HEK293T (cell line): Measurements from ENCODE around the gene ALOX15.

Source experiments
- ARNT ChIP-seq: fragments of 450-650 bp; IDR thresholded peaks from 2 replicates; pipeline ENCODE4 v1.6.1; 2017; ENCODE audit warnings: mild to moderate bottlenecking
- BHLHE40 ChIP-seq: fragments of 450-650 bp; IDR thresholded peaks from 2 replicates; pipeline ENCODE4 v1.6.1; 2016; ENCODE audit warnings: mild to moderate bottlenecking, moderate library complexity, borderline replicate concordance
- ELF4 ChIP-seq: fragments of 450-650 bp; IDR thresholded peaks from 2 replicates; pipeline ENCODE4 v1.6.1; 2017; ENCODE audit warnings: antibody characterized with exemption
- FOXK2 ChIP-seq: fragments of 450-650 bp; IDR thresholded peaks from 2 replicates; pipeline ENCODE4 v1.6.1; 2016; ENCODE audit warnings: mild to moderate bottlenecking
- FOXM1 ChIP-seq: fragments of 450-650 bp; IDR thresholded peaks from 2 replicates; pipeline ENCODE4 v1.6.1; 2017; ENCODE audit warnings: mild to moderate bottlenecking, borderline replicate concordance
- L3MBTL2 ChIP-seq: fragments of 450-650 bp; conservative IDR thresholded peaks from 2 replicates; pipeline ENCODE4 v1.6.1; 2016; ENCODE audit warnings: mild to moderate bottlenecking
- LEF1 ChIP-seq: fragments of 450-650 bp; IDR thresholded peaks from 2 replicates; pipeline ENCODE4 v1.6.1; 2017; ENCODE audit warnings: mild to moderate bottlenecking, borderline replicate concordance
- SP1 ChIP-seq: fragments of 450-650 bp; IDR thresholded peaks from 2 replicates; pipeline ENCODE4 v1.6.1; 2017
- SUZ12 ChIP-seq: fragments of 450-650 bp; IDR thresholded peaks from 2 replicates; pipeline ENCODE4 v1.6.1; 2016; ENCODE audit warnings: mild to moderate bottlenecking
- TARDBP ChIP-seq: fragments of 450-650 bp; IDR thresholded peaks from 2 replicates; pipeline ENCODE4 v1.6.1; 2016
- ZNF384 ChIP-seq: fragments of 450-650 bp; IDR thresholded peaks from 2 replicates; pipeline ENCODE4 v1.6.1; 2016
- TF ChIP-seq, protein P1 (sequence below): fragments of 450-650 bp; IDR thresholded peaks from 2 replicates; pipeline ENCODE4 v1.6.1; 2016

DNA sequence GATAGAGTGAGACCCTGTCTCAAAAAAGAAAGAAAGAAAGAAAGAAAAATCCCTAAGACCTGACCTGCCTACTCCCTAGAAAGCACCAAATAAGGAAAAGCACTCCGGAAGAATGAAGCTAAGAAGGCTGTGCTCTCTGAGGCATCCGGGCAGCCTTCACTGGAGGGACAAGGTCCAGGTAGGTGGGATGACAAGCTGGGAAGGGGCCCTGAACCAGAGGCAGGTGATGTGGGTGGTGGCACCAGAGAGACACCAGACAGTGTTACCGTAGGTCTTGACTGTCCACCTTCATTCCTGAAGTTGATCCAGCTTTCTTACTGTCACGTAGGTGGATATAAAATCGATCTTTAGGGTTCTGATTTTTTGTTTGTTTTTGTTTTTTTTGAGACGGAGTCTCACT lies 30.8 kb downstream of the ALOX15 start:
- TF ChIP-seq FOXK2: no peak
- TF ChIP-seq FOXM1: no peak
- TF ChIP-seq BHLHE40: no peak
- no peak for TF ChIP-seq LEF1
- no peak for TF ChIP-seq ARNT
- TF ChIP-seq L3MBTL2: no peak
- TF ChIP-seq ZNF384: no peak
- no peak for TF ChIP-seq ELF4
- no peak for TF ChIP-seq SP1
- TF ChIP-seq, protein P1, sequence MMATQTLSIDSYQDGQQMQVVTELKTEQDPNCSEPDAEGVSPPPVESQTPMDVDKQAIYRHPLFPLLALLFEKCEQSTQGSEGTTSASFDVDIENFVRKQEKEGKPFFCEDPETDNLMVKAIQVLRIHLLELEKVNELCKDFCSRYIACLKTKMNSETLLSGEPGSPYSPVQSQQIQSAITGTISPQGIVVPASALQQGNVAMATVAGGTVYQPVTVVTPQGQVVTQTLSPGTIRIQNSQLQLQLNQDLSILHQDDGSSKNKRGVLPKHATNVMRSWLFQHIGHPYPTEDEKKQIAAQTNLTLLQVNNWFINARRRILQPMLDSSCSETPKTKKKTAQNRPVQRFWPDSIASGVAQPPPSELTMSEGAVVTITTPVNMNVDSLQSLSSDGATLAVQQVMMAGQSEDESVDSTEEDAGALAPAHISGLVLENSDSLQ: no peak
- no peak for TF ChIP-seq TARDBP
- no peak for TF ChIP-seq SUZ12
